HG03354 (cell line): ENCODE measurements around the gene TMEM203.

Experiments used
- ATAC-seq: cut with Tn5 transposase; IDR thresholded peaks from one replicate; pipeline ENCODE4 v1.9.1; 2021; ENCODE audit warnings: mild to moderate bottlenecking; ENCODE audit not compliant: unreplicated experiment, poor library complexity, severe bottlenecking

TMEM203 gene

DNA sequence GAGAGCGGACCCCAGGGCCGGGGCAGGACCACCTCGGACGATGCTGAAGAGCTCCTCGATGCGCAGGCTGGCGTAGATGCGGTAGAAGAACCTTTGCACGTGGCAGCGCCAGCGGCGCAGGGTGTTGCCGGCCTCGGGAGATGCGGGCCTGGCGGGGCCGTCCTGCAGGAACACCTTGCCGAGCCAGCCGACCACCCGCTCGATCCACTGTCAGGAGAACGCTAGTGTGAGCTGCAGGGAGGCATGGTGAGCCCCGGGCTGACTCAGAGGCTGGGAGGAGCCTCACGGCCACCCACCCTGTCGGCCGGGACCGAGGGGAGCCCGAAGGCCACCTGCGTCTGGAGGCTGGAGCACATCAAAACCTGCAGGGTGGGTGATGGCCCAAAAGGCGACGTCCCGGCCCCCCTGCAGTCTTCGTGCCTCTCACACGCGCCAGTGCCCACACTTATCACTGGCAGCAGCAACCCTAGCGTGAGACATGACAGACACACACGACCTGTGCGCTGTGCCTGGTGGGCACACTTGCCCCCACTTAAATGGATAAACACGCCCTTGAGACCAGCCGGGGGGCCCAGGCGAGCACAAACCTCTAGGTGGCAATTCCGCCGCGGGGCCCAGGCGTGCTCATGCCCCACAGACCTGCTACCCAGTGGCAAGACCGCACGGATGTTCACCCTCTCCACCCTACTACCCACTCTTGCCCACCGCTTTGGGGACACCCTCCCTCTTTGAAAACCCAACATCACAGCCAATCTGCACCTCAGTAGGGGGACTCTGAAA is 20.4 kb downstream of the TMEM203 start:
- no peak for ATAC-seq

- no peak for ATAC-seq
Observed at GRCh38 chr9:137183980-137184595, 21.4 kb downstream of the TMEM203 start.

- no peak for ATAC-seq
Observed at GRCh38 chr9:137182836-137183235, 22.6 kb downstream of the TMEM203 start.

GRCh38 chr9:137181680-137182079 is 23.8 kb downstream of the TMEM203 start:
- ATAC-seq: no peak

DNA sequence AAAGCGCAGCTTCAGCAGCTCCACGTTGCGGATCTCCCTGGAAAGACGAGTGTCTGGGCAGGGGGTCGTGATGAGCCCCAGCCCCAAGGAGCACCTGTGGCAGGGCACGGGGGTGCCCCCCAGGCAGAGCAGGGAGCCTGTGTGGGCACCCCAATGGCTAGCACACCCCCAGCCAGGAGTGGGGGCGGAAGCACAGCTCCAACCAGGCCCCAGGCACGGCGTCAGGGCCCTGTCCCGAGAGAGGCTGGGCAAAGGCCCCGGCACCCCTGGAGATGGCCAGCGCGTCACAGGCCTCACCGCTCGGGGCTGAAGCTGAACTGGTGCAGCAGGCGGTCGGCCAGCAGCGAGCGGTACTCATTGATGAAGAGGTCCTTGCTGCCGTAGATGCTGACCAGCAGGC is 25.0 kb downstream of the TMEM203 start:
- ATAC-seq: no peak

DNA sequence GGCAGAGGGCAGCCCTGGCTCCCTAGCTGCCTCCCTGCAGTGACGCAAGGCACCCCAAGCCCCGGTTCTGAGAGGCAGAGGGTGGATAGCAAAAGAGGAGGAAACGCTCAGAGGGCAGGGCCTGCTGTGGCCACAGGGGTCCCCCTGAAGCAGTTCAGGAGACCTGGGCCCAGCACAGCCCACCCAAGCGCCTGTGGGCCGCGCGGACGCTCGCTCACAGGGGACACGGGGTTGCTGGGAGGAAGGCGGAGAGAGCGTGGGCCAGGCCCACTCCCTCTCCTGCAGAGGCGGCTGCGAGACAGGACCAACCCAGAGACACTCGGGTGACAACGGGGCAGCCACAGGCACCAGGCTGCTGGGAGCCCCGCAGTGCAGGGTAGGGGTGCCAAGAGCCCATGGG is 25.7 kb downstream of the TMEM203 start:
- ATAC-seq: no peak

- no peak for ATAC-seq
Observed at GRCh38 chr9:137178939-137179630, 26.4 kb downstream of the TMEM203 start.

- ATAC-seq: no peak
Observed at GRCh38 chr9:137178201-137178938, 27.1 kb downstream of the TMEM203 start.

GRCh38 chr9:137176302-137177182 is 28.9 kb downstream of the TMEM203 start:
- ATAC-seq: no peak

DNA sequence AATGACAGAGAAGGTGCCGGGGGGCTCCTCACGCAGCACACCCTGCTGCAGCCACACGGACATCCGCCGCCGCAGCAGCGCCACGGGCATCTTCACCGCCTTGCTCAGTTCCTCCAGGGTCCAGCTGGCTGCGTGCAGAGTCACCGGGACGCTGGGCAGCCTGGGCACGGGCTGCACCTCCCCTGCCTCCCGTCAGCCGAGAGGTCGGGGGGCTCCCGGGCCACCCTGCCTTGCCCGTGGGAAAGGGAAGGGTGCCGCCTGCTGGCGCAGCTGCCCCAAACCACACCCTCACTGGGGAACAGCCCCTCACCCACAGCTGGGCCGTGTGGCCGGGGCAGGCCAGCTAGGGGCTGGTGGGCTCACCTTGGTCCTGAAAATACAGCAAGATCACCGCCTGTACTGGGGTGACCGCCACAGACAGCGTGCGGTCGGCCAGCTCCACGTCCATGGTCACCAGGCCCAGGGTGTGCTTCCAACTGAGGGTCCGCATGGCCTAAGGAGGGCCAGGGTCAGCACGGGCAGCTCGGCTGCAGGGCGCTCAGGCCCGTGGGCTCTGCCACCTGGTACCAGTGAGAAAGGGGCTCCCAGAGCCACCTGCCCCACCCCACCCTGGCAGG is 30.0 kb downstream of the TMEM203 start:
- ATAC-seq: no peak

DNA sequence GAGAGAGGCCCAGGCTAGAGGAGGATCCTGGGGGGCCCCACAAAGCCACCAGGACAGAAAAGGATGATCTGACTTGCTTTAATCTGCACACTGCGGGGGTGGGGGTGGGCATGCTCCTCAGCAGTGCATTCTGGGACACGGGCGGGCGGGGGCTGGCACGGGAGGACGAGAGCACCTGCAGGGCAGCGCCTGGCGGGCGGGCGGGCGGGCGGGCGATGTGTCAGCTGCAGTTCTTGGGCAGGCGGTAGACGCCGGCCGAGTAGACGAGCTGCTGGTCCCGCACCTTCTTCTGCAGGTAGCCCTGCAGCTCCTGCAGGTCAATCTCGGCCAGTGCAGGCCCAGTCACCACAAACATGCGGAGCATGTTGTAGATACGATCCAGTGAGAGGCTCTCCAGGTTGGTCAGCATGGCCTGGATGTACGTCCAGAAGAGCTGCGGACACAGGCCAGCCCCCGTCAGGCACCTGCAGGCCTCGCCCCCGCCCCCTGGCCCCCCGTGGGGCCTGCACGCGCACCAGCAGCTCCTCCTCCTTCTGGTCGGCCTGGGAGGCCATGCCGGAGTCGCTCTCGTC is 30.6 kb downstream of the TMEM203 start:
- no peak for ATAC-seq

DNA sequence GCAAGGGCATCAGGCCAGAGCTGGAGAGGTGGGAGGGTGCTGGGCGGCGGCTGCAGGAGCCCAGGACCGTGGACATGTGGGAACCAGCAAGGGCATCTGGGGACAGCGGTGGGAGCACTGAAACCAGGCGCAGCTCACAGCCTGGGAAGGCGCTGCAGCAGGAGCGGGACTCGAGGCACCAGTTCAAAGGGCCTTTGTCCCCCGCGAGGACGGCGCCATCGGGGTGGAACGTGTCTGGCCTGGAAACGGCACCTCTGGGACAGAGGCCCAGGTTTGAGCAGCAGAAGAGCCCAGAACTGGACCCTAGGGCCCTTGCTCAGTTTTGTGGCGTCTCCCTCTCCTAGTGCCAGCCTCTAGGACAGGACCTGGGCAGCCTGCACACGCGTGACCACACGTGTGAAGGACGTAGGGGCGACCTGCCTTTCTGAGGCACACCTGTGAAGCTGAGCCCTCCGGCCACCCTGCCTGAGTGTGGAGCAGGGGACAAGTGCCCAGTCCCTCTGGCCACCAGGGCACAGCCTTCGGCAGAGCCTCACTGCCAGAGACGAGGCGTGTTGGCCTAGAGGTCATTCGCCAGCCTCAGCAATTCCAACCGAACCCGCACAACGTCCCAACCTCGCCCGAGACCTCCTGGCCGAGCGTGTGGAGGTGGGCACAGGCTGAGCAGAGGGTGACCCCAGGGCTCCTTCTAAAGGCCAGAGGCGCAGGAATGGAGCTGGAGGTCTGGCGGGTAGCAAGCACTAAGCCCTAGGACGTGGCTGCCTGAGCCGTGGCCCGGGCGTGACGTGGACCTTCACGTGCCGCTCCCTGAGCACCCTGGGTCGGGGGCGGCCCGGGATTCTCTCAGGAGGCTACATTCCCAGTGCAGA is 31.4 kb downstream of the TMEM203 start:
- no peak for ATAC-seq

DNA sequence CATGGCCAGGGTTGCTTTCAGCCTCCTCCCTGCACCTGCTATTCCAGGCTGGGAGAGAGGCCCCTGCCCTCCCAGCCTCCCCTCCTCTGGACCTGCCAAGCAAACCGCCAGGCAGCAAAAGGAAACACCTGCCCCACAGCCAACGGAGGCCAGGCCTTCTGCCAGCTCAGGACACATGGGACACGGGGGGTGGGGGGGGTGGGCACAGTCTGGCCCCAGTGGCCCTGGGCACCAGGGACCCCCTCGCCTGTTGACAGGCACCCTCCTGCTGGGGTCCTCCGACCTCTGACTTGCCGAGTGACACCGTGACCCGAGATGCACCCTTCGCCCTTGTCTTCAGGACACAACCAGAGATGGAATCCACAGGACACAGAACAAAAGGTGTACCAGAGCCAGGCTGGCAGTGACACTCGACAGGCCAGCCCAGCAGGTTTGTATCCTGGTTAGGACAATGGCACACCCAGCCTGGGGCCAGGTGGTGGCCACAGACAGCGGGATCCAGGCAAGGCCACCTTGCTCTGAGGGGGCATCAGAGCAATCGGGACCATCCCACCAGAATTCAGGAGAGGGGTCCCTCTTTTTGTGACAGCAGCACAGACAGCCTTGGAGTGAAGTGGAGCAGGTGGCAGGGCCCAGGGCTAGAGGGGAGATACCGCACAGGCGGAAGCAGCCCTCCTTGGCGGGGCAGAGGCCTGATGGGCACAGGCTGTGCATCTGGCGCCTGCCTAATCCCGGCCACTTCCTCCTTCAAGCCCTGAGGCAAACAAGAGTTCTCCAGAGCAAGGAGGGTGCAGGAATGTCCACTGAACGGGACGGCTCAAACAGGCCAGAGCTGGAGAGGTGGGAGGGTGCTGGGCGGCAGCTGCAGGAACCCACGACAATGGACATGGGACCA is 32.3 kb downstream of the TMEM203 start:
- no peak for ATAC-seq

- no peak for ATAC-seq
Observed at GRCh38 chr9:137171149-137171900, 34.1 kb downstream of the TMEM203 start.

- ATAC-seq: no peak
Observed at GRCh38 chr9:137170486-137171148, 34.8 kb downstream of the TMEM203 start.
